GM18519 (cell line): Measurements from ENCODE around the gene CLCN4.

Experiments used
- ATAC-seq: cut with Tn5 transposase; IDR thresholded peaks from one replicate; pipeline ENCODE4 v1.9.1; 2021; ENCODE audit warnings: mild to moderate bottlenecking, moderate library complexity; ENCODE audit not compliant: unreplicated experiment, low FRiP score

CLCN4 gene

GRCh38 chrX:10128386-10128785 is 28.4 kb upstream of the CLCN4 start:
- no peak for ATAC-seq

- no peak for ATAC-seq
Observed at GRCh38 chrX:10129229-10129628, 27.5 kb upstream of the CLCN4 start.

- no peak for ATAC-seq
Observed at GRCh38 chrX:10130354-10130753, 26.4 kb upstream of the CLCN4 start.

GRCh38 chrX:10133980-10134676 is 22.6 kb upstream of the CLCN4 start:
- ATAC-seq: no peak

- no peak for ATAC-seq
Observed at GRCh38 chrX:10134921-10135320, 21.9 kb upstream of the CLCN4 start.

- ATAC-seq: no peak
Observed at GRCh38 chrX:10135561-10136399, 21.0 kb upstream of the CLCN4 start.

GRCh38 chrX:10138726-10139125 is 18.0 kb upstream of the CLCN4 start:
- no peak for ATAC-seq

- ATAC-seq: no peak
Observed at GRCh38 chrX:10140264-10140663, 16.5 kb upstream of the CLCN4 start.

GRCh38 chrX:10142041-10142599 is 14.7 kb upstream of the CLCN4 start:
- ATAC-seq: no peak

GRCh38 chrX:10143071-10143983 is 13.4 kb upstream of the CLCN4 start:
- ATAC-seq: no peak

GRCh38 chrX:10146346-10146745 is 10.4 kb upstream of the CLCN4 start:
- no peak for ATAC-seq

- ATAC-seq: no peak
Observed at GRCh38 chrX:10152086-10152485, 4.7 kb upstream of the CLCN4 start.

GRCh38 chrX:10155137-10155536 is 1.6 kb upstream of the CLCN4 start:
- no peak for ATAC-seq

GRCh38 chrX:10157032-10157341 is 212 bp downstream of the CLCN4 start:
- no peak for ATAC-seq

- no peak for ATAC-seq
Observed at GRCh38 chrX:10157543-10157942, 768 bp downstream of the CLCN4 start.

- peak; percentile 58 for ATAC-seq
Observed at GRCh38 chrX:10158279-10159144, 1.7 kb downstream of the CLCN4 start.

- no peak for ATAC-seq
Observed at GRCh38 chrX:10159145-10159468, 2.3 kb downstream of the CLCN4 start.

GRCh38 chrX:10160211-10160610 is 3.4 kb downstream of the CLCN4 start:
- no peak for ATAC-seq

GRCh38 chrX:10163031-10163430 is 6.3 kb downstream of the CLCN4 start:
- no peak for ATAC-seq

- ATAC-seq: no peak
Observed at GRCh38 chrX:10164879-10165278, 8.1 kb downstream of the CLCN4 start.
